Medulla oblongata (tissue), 1 donor: ENCODE data around the gene NAA20.

Source experiments
- DNase-seq: peaks from one replicate; pipeline ENCODE4 v3.0.0-alpha.2; 2015; ENCODE audit errors: extremely low spot score

Gene NAA20, protein sequence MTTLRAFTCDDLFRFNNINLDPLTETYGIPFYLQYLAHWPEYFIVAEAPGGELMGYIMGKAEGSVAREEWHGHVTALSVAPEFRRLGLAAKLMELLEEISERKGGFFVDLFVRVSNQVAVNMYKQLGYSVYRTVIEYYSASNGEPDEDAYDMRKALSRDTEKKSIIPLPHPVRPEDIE

DNA sequence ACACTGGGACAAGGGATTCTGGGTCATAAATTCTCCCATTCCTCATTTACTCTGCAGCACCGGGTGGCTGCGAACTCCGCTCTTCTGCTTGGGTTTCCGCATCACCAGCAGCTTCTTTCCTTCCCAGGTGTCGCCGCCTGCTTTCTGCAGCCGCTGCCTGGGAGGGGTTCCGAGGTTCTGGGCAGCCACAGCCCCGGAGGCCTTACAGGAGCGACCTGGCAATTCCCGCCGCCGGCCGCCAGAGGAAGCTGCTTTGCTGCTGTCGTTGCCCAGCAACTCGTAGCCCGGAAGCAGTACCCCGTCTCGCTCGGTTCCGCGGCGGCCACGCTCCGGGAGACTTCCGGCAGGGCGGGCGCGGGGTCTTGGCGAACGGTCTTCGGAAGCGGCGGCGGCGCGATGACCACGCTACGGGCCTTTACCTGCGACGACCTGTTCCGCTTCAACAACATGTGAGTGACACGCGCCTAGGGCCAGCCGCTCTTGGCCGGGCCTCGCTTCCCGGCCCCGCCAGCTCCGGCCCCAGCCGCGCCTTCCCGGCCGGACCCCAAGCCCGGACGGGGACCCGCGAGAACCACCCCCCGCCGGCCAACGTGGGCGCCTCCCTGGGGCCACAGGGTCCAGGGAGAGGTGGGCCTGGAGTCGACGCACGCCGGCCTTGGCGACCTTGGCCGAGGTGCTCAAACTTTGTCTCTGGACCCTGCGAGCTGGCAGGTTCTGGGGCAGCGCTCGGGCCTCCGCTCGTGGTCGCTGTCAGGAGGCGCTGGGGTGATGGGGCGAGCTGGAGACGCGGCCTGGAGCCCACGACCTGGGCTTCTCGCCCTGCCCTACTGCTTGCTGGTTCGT, at the start of gene NAA20:
NAA20 (plus strand) TSS at position 362 of the 843 bp plus-strand sequence; CDS start at position 397, 35 bp downstream.
- DNase-seq, result peak; percentile 94

DNA sequence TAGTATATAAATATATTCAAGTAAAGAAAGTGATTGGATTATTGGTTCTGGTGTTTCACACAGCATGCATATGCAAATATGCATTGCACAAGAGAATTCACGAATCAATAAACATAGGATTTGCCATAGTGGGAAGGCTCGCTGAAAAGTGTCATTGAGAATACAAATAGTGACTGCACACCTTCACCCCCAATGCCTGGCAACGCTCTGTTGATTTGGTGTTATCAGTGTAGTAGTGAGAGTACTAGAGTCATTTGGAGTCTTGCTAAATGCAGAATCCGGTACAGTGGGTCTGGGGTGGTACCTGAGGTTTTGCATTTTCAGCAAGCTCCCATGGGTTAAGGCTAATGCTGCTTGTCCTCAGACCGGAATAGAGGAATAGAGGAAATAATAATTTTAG, 49.7 kb upstream of the NAA20 start:
- DNase-seq, result no peak

DNA sequence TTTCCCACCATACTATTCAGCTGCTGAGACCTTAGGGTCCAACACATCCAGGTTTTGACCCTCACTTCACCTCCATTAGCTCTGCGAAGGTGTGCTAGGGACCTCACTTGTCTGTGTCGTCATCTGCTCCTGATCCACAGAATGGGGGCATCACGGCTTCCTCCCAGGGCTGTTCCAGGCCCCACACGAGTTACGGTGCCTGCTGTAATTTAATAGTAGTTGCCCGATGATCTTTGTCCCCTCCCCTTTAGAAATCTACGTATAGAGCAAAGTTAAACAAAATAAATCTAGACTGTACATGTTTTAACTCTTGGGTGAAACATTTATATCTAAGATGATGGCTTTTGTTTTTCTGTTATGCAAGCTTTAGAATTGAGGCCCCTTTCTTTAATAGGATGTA, 49.1 kb upstream of the NAA20 start:
- no peak for DNase-seq

DNA sequence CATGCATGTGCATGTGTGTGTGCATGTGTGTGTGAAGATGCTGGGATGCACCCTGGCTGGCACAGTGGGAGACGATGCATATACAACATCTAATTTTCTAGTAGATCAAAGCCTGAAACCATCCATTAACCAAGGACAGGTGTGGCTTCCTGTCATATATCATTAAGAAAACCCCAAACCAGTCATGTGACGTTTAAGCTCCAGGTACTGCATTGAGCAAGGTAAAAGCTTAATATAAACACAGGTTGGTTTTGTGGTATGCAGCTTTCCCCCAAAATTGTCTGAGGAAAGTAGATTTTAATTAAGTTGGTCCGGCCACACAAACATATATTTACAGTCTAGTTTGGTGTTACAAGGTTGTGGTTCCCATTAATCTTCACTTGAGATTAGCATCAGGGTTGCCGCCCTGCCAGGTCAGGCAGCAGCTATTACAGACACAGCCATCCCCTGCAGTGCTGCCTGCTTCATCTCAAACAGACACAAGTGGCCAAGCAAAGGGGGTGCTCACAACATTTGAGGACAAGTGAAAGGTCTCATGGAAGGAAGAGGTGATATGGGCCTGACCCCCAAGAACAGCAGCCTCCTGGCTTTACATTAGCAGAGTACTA, 48.6 kb upstream of the NAA20 start:
- no peak for DNase-seq

DNA sequence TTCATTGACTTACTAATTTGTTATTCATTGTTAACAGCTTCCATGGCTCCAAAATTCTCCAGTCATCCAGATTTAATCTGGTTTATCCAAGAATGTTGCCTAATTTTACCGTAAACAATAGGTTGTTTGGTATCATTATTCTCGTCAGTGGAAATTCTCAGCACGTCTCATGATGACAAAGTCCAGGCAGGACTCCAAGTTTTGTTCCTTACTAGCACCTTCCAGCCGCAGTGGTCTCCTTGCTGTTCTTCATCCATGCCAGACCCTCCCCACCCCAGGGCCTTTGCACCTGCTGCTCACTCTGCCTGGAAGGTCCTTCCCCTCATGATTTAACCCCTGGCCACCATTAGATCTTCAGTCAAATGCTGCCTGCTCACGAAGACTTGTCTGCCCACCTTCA, 48.1 kb upstream of the NAA20 start:
- no peak for DNase-seq

DNA sequence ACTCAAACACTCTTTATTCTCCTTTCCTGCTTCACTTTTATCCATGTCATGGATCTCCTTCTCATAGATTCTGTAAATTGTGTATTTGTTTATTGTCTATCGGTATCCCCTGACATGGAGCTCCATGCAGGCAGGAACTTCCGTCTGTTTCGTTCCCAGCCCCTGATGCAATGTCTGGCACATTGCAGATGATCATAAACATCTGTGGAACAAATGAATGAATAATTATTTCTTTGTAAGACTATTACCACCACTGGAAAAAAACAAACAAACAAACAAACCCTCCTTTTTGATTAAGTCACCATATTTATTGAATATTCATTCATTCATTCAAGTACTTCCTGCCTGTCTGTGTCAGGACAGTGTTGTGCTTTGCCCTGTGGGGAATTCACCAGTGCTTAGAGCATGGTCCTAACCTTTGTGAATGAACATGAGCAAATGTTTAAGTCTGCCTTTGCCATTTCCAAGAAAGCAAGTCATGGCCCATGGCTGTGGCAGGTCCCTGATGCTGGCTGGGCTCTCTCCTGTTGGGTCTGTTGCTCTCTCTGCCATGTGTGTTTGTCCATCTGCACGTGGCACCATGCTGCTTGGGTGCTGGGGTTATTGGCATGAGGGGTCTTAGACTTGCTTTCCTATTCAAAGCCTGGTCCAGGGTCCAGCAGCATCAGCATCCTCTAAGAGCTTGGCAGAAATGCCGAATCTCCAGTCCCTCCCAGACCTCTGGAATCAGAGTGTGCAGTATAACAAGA, 47.5 kb upstream of the NAA20 start:
- no peak for DNase-seq

DNA sequence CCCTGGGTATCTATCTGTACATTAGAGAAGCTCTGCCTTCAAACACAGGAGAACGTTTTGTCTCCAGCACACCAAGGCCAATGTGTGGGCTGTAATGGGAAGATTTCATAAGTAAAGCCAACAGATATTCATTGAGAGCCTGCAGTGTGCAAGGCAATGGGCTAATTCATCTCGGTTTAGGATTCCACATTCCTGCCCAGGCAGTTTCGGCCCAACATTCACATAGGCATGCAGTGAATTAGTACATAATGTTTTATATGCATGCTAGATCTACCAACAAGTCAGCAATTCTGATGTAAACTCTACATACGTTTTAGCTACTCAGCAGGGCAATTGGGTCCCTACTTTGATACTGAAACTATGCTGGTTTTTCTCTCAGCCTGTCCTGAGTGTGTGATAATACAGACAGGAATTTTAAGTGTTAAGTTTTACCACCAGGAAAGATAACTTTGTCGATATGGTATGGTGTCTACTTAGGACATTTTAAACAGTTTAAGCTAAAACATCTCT, 46.9 kb upstream of the NAA20 start:
- DNase-seq, result no peak

DNA sequence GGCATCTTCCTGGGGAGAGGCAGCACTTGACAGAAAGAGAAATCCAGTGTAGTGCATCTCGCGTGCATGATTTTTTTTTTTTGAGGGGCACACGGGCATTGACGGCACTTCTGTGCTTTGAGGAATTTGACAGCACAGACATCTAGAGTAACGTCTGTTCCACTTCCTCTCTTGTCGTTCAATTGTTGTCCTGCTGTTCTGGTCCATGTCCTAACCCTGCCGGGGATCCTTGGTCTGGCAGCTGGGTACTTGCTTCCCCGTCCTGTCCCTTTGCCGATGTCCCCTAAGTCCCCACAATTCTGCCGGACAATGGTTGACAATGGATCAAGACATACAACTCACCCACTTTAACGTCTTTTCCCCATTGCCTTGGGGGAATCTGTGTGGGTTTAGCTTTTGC, 46.0 kb upstream of the NAA20 start:
- DNase-seq, result no peak

DNA sequence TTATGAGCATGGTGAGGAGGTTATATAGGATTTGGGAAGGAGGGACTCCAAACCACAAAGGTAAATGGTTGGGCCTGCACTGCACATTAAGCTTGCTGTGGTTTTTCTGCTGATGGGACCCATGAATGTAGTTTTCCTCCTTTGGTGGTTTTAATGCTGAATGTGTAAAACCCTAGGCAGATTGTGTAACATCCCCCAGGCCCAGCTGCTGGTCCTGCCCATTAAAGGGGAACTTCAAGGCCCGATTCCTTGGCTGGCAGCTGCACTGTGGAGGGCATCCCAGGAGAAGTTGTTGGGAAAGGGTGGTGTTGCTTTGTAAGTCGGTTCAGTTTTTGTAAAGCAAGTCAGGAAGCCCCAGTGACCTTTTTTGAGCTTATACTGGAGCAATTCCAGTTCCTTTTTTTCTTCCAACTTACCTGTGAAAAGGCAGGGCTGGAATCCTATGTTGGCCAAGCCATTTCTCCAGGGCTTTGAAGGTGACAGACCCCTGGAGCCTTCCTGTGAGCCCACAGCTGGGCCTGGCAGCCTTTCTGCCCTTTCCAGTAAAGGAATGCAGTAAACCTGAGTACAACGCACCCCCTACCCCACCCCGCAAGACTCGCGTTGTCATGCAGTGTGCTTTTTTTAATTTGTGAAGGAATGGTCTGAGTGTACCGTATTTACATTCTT, 43.1 kb upstream of the NAA20 start:
- peak; percentile 85 for DNase-seq

DNA sequence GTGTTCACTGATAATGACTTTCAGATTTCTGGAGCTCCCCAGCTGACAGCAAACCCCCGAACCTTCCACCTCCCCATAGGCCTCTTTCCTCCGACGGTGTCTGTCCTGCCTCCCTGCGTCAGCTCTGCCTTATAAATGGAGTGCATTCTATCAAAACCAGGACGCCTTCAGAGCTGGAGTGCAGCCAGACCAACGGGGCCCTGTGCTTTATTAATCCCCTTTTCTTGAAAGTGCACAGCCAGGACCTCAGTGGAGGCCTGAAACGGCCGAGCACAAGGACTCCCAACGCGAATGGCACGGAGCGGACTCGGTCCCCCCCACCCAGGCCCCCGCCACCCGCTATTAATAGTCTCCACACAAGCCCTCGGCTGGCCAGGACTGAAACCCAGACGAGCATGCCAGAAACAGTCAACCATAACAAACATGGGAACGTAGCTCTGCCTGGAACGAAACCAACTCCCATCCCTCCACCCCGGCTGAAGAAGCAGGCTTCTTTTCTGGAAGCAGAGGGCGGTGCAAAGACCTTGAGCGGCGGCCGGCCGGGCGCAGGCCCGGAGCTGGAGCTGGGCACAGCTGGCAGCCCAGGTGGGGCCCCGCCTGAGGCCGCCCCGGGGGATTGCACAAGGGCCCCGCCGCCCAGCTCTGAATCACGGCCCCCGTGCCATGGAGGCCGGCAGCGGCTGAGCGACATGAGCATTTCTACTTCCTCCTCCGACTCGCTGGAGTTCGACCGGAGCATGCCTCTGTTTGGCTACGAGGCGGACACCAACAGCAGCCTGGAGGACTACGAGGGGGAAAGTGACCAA, 42.3 kb upstream of the NAA20 start:
- peak; percentile 89 for DNase-seq

DNA sequence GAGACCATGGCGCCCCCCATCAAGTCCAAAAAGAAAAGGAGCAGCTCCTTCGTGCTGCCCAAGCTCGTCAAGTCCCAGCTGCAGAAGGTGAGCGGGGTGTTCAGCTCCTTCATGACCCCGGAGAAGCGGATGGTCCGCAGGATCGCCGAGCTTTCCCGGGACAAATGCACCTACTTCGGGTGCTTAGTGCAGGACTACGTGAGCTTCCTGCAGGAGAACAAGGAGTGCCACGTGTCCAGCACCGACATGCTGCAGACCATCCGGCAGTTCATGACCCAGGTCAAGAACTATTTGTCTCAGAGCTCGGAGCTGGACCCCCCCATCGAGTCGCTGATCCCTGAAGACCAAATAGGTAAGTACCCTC, 41.7 kb upstream of the NAA20 start:
- no peak for DNase-seq

DNA sequence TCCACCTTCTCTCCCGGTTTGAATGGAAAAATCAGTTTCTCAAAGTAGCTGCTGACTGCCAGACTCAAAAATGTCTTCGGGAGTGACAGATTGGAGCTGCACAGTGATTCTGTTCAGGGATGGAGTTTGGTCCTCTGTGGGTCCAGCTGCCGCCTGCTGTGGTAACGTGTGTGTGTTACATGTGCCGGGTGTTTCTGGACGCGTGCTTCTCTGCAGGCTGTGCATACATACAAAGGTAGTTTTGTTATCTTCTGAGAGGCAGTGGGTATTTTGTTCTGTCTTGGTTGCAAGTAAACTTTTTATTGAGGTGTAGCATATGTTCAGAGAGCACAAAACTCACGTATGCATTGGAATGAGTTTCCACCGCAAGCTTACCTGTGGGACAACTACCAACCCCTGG, 41.3 kb upstream of the NAA20 start:
- peak; percentile 55 for DNase-seq

DNA sequence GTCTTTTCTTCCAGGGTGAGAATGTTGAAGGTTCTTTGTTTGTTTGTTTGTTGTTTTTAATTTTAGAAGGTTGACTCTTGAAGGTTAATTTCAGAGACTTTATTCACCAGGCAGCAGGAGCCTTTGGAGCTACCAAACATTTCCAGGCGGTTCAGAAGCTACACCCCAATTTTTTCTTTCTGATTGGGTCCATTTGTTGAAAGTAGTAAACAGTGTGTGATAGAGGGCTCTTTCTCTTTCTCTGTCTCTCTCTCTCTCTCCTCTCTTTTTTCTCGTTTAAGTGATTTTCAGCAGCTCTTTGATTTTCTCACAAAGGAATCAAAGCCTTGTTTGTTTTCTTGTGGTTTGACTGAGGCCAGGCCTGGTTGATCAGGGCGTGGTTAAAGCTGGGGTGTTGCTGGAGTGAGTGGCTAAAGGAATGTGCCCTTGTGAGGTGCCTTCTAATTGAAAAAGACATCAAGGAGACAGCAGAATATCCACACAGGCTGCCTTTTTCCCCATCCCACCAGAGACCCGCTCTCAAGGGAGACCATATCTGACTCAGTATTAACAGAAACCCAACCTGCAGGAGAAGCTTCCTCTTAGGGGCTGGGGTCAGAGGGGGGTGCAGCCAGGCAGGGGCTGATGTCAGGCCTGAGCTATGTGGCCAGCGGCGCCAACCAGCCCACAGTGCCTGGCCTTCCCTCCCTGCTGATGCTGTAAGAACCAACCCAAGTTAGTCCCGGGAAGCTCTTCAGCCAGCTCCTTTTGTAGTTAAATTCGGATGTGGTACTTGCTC, 40.4 kb upstream of the NAA20 start:
- peak; percentile 79 for DNase-seq

DNA sequence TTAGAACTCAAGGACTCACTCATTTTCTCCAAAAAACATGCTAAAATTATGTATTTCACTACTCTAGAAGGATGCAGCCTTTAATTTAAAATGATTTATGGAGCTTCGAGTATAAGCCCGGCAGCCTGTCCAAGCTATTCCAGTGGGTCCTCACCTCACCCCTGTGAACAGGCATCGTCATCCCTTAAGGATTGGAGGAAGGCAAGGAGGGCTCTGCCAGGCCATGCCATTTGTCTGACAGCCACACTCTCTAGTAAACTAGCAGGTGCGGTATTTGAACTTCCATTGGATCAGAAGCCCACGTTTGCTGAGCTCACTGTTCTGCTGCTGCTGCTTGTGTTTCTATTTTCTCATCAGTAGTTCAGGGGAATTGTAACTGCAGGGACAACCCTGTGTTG, 39.8 kb upstream of the NAA20 start:
- DNase-seq, result peak; percentile 39

DNA sequence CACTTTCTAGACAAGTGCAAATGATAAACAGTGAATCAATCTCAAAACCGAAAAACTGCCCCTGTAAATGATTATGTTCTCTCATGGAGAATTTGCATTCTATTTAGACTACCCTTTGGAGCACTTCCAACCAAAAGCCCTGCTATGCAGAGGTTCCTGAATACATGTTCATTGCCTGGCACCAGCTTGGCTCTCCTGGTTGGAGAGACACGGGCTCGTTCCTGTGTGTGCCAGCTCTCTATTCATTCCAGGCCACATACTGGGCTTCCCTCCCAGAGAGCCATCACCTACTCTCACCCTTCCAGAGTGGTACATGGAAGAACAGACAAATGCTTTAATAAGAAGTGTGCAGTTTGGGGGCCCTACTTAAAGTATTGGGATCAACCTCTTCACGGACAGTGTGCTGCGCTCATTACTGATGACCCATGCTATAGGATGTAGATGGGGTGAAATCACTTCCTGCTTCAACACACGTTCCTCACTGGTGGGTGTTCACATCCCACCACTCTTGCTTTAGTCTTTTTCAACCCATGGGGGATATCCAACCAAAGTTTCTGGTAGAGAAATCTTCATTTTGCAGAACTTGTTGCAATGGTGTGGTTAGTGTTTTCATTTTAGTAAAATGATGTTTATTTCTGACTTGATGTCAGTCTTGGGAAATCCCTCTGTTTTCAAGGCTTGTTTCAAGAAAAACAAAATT, 38.5 kb upstream of the NAA20 start:
- DNase-seq, result peak; percentile 59

DNA sequence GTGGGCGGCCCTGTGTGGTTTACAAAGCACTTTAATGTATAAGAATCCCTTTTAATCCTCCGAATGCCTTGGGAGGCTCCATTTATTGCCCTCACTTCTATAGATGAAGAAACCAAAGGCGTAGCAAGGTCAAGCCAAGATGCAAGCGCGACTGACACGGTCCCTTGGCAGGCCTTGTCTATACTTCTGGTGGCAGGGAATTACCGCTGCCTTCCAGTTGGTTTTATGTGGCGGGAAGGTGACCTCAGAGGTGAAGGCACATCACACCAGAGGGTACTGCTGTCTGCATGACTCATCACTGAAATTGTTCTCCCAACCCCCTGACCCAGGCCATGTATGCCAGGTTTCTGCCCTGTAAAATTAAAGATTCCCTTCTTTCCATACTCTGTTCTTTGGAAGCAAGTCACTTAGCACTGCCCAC, 36.1 kb upstream of the NAA20 start:
- no peak for DNase-seq

DNA sequence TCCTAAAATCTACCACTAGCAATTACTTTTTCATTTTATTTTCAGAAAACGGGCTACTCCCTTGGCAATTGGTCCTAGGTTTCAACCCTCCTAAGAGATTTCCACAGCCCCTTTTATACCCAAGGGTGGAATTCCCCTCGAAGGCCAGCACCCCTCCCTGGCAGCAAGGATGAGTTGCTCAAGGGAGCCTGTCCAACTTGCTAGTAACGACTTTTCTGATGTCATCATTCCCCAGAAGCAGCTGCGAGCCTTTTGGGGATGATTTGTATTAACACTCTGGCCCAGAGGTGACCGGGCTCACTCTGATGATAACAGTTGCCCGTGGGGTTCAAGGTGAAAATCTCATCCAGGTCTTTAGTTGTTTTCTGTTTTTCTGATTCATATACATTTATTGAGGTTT, 30.7 kb upstream of the NAA20 start:
- DNase-seq, result no peak

DNA sequence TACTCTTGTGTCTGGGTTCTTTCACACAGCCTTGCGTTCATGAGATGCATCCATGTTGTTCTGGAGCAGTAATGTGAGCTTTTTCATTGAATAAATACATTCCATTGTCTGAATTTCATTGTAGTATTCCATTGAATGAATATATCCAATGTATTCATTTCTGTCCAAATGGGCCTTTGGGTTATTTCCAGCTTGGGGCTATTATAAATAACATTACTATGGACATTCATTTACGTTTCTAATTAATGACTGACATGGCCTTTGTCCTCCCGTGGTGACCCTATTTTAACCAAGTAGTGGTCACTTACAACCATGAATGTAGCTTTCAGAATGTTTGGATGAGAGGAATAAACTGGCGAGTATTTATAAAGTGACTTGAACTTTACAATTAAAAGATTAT, 30.1 kb upstream of the NAA20 start:
- DNase-seq, result no peak

DNA sequence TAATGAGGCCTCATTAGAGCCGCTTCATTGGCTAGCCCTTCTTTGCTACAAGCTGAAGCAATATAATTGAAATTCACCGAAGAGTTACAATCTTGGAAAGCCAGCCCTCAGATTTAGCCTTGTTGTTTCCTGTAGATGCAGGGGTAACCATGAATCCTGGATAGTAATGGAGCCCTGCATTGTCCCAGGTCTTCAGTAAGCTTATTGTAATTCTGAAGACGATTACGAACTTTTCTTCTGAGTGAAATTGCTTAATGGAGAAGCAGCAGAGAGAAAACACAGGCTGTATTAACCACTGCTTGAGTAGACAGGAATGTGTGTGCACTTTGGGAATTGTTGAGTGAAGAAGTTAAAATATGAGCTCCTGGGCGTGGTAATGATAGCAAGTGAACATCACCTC, 26.3 kb upstream of the NAA20 start:
- DNase-seq, result no peak
